Nephron progenitor cell (in vitro differentiated cells): ENCODE results near the gene SP7.

Experiments used
- DNase-seq: peaks from one replicate; pipeline ENCODE4 v3.0.0; 2021
- H3K27ac Mint-ChIP-seq: 2 replicates; pipeline ENCODE4 v1.8.0; 2021; ENCODE audit warnings: mild to moderate bottlenecking, moderate library complexity, mixed read lengths
- H3K27me3 Mint-ChIP-seq: 2 replicates; pipeline ENCODE4 v1.8.0; 2021; ENCODE audit warnings: mild to moderate bottlenecking, low read depth, mixed read lengths; ENCODE audit not compliant: poor library complexity
- H3K36me3 Mint-ChIP-seq: 2 replicates; pipeline ENCODE4 v1.8.0; 2021; ENCODE audit warnings: low read depth, mixed read lengths
- H3K4me1 Mint-ChIP-seq: 2 replicates; pipeline ENCODE4 v1.8.0; 2021; ENCODE audit warnings: mixed read lengths
- H3K4me3 Mint-ChIP-seq: 2 replicates; pipeline ENCODE4 v1.8.0; 2021; ENCODE audit warnings: mild to moderate bottlenecking, moderate library complexity, mixed read lengths
- H3K9me3 Mint-ChIP-seq: 2 replicates; pipeline ENCODE4 v1.8.0; 2021; ENCODE audit warnings: mild to moderate bottlenecking, moderate library complexity, mixed read lengths
- CTCF ChIP-seq: fragments of 200-600 bp; sonication (generic); IDR thresholded peaks from 2 replicates; pipeline ENCODE4 v1.5.0; 2021; ENCODE audit warnings: antibody characterized with exemption

SP7 gene

GRCh38 chr12:53290661-53291060 lies 45.5 kb downstream of the SP7 start:
- H3K4me1 Mint-ChIP-seq: peaks cover 15% of the 10 kb centered on the region
- no peaks in the 10 kb centered on the region for H3K9me3 Mint-ChIP-seq
- H3K36me3 Mint-ChIP-seq: peaks cover 40% of the 10 kb centered on the region
- no peak overlapping the region for H3K4me3 Mint-ChIP-seq
- H3K27me3 Mint-ChIP-seq: no peaks in the 10 kb centered on the region
- no peak for TF ChIP-seq CTCF
- DNase-seq: no peak
- no peak overlapping the region for H3K27ac Mint-ChIP-seq

GRCh38 chr12:53289891-53290290 lies 46.3 kb downstream of the SP7 start:
- H3K4me3 Mint-ChIP-seq: no peak overlapping the region
- peak overlapping the region; percentile 17 for H3K27ac Mint-ChIP-seq
- H3K36me3 Mint-ChIP-seq: peaks cover 44% of the 10 kb centered on the region
- no peaks in the 10 kb centered on the region for H3K27me3 Mint-ChIP-seq
- peaks cover 7% of the 10 kb centered on the region for H3K4me1 Mint-ChIP-seq
- no peaks in the 10 kb centered on the region for H3K9me3 Mint-ChIP-seq
- no peak for TF ChIP-seq CTCF
- no peak for DNase-seq

- H3K27me3 Mint-ChIP-seq: no peaks in the 10 kb centered on the region
- no peak overlapping the region for H3K27ac Mint-ChIP-seq
- no peak overlapping the region for H3K4me3 Mint-ChIP-seq
- H3K4me1 Mint-ChIP-seq: peaks cover 5% of the 10 kb centered on the region
- peaks cover 49% of the 10 kb centered on the region for H3K36me3 Mint-ChIP-seq
- no peak for TF ChIP-seq CTCF
- no peak for DNase-seq
- H3K9me3 Mint-ChIP-seq: no peaks in the 10 kb centered on the region
Measured at GRCh38 chr12:53288322-53288721, 47.8 kb downstream of the SP7 start.

GRCh38 chr12:53287741-53288216 lies 48.4 kb downstream of the SP7 start:
- Mint-ChIP-seq H3K9me3 (no peaks in the 10 kb centered on the region), H3K4me1 (peaks cover 5% of the 10 kb centered on the region), H3K36me3 (peaks cover 48% of the 10 kb centered on the region), H3K27me3 (no peaks in the 10 kb centered on the region), H3K27ac (peak overlapping the region; percentile 63), H3K4me3 (no peak overlapping the region)
- TF ChIP-seq CTCF: peak; percentile 47
- peak; percentile 61 for DNase-seq

GRCh38 chr12:53286448-53286847 lies 49.7 kb downstream of the SP7 start:
- Mint-ChIP-seq H3K4me3 (no peak overlapping the region), H3K27me3 (peaks cover 4% of the 10 kb centered on the region), H3K36me3 (peaks cover 51% of the 10 kb centered on the region), H3K4me1 (peaks cover 5% of the 10 kb centered on the region), H3K9me3 (no peaks in the 10 kb centered on the region), H3K27ac (no peak overlapping the region)
- TF ChIP-seq CTCF: no peak
- DNase-seq: no peak

GRCh38 chr12:53279888-53280498 lies 56.2 kb downstream of the SP7 start:
- H3K4me3 Mint-ChIP-seq: no peak overlapping the region
- H3K4me1 Mint-ChIP-seq: no peaks in the 10 kb centered on the region
- peaks cover 4% of the 10 kb centered on the region for H3K27me3 Mint-ChIP-seq
- no peak for DNase-seq
- TF ChIP-seq CTCF: no peak
- peaks cover 63% of the 10 kb centered on the region for H3K36me3 Mint-ChIP-seq
- no peak overlapping the region for H3K27ac Mint-ChIP-seq
- no peaks in the 10 kb centered on the region for H3K9me3 Mint-ChIP-seq
